Stimulated activated CD4-positive, alpha-beta T cell treated with anti-CD3 and anti-CD28 coated beads, Interleukin-2, amount 100 ng/mL, for 4 hours (primary cell): ENCODE data around the gene GRAMD4.

ENCODE experiments used
- DNase-seq: peaks from one replicate; pipeline ENCODE4 v3.0.0-alpha.2; 2020; ENCODE audit warnings: low read depth

Gene GRAMD4

DNA sequence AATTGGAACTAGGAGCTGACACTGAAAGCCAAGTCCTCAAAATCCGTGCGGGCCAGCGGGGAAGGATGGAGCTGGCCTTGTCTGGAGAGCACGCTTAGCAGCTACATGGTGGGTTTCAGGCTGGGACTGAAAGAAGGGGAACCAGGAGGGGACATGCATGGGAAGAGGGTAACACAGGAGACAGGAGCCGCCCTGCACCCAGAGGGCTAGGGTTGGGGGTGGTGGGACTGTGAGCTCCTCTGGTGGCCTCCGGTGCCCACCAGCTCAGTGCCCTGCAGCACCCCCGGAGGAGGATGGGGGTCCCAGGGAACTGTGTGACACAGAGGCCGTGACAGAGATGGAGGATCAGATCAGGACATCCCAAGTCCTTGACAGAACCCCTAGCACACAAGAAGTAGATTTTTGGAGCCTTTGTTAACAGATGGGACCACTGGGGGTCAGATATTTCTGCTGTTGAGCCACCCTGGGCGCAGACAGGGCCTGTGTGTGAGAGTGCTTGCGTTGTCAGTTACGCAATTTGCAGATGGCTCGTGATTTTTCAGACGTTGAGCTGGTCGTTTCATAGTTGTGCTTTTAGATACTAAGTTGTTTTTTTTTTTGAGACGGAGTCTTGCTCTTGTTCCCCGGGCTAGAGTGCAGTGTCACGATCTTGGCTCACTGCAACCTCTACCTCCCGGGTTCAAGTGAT is 21.3 kb upstream of the GRAMD4 start:
- no peak for DNase-seq

DNA sequence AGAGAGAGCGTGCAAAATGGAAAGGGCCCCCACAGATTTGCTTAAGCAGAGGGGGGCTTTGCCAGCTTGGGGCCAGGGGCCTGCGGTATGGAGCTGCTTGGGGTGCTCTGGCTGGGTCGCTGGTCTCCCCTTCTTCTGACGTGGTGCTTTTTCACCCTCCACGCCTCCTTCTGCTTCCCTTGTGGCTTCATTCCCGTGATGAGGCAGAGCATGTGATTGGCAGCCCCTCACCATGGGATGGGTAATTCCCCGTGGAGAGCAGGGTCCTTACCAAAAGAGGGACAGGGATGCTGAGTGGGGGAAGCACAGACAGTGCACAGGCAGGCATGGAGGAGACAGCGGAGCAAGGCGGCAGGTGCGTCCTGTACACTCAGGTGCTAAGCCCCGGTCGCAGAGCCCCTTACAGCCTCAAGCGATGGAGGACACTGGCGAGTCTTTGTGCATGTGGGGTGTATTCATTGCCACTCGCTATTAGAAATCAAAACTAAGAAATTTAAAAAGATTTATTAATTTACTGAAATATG is 19.9 kb upstream of the GRAMD4 start:
- no peak for DNase-seq

DNA sequence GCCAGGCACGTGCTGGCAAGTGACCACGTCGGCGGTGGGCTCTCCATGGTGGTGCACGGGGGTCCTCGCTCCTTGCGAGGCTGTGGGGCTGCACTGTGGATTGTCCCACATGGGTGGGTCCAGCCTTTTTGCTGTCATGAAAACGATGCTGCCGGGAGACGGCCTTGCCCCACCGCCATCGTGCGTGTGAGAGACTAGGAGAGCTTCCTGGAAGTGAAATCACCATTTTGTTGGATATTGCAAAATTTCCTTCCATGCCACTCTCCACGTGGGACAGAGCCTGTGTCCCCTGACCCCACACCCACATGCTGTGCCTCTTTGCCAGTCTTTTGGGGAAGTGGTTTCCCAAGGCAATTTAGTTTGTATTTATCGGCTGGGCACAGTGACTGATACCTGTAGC is 18.2 kb upstream of the GRAMD4 start:
- no peak for DNase-seq

GRCh38 chr22:46604306-46604690 is 15.9 kb upstream of the GRAMD4 start:
- DNase-seq = no peak

GRCh38 chr22:46605117-46605516 is 15.1 kb upstream of the GRAMD4 start:
- no peak for DNase-seq

DNA sequence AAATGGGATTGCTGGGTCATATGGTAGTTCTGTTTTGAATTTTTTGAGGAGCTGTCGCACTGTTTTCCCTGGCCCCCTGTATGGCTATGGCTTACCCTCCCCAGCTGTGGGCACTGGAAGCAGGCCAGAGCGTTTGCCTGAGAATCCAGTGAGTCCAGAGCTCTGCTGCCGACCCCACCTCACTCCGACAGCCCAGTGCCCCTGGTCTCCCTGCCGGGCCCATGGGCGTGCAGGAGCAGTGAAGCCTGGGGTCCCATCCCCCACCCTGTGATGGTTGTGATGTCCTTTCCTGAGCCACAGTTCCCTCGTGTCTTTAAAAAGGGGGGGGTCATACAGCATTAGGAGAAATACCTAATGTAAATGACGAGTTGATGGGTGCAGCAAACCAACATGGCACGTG is 13.3 kb upstream of the GRAMD4 start:
- DNase-seq = no peak

DNA sequence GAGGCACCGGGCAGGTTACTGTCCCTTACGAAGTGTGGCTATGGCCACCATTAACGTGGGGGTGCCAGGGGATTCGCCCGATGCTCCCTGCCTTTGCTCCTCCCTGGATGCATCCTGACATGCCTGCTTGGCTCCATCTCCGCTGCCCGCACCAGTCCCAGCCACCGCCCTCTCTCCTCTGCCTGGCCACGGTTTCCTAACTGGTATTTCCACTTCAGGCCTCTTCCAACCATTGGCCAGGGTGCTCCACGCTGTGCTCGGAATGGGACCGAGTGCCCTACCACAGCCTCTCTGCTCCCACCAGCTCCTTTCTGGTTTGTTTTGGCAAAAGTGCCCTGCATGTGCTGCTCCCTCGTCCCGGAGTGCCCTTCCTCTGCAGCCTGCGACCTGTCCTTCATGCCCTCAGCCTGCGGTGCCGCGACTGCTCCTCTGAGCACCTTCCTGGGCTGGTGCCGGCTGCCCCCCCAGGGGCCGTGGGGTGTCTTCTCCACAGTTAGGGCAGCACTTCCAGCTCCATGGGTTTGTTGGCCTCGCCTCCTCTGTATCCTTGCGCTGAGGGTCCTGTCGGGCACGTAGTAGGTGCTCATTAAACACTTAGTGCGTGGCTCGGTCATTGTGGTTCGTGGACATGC is 12.6 kb upstream of the GRAMD4 start:
- DNase-seq = no peak

DNA sequence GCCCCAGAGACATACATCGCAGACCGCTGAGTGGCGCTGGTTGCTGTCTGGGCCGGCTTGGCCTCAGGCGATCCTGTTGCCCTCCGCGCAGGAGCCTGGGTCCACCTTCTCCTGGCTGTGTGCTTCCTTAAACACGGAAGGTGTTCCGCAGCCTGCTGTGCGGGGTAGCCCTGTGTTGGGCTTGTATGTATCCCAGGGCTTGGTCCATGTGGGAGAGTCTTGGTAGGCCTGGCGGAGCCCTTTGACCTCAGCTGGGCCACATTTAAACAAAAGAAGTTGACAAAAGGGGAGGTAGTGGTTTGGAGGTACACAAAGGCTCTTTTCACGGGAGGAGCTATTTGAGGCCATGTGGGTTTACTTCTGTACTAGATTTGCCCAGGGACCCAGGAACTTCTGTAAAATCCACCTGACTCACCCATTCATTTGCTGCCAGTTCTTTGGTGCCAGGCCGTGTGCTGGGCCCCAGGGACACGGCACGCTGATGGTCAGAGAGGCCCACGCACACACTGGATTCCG is 11.0 kb upstream of the GRAMD4 start:
- no peak for DNase-seq

GRCh38 chr22:46609724-46610201 is 10.4 kb upstream of the GRAMD4 start:
- no peak for DNase-seq

- no peak for DNase-seq
These were observed 9.8 kb upstream of the GRAMD4 start for GRCh38 chr22:46610356-46610755.

DNA sequence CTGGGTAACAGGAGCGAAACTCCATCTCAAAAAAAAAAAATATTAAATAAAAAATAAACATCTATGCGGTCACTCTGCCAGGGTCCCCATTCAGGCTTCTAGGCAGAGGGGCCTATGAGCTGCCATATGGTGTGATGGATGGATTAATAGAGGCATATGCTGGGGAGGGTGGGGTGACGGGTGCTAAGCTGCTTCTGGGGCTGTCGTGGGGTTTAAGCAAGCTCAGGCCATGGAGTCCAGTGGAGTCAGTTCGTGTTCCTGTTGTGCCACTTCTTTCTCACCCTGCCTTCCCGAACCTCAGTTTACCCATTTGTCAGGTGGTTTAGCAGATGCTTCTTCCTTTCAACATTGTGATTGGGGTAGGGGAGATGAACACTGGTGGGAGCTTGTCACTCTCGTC is 9.0 kb upstream of the GRAMD4 start:
- no peak for DNase-seq

DNA sequence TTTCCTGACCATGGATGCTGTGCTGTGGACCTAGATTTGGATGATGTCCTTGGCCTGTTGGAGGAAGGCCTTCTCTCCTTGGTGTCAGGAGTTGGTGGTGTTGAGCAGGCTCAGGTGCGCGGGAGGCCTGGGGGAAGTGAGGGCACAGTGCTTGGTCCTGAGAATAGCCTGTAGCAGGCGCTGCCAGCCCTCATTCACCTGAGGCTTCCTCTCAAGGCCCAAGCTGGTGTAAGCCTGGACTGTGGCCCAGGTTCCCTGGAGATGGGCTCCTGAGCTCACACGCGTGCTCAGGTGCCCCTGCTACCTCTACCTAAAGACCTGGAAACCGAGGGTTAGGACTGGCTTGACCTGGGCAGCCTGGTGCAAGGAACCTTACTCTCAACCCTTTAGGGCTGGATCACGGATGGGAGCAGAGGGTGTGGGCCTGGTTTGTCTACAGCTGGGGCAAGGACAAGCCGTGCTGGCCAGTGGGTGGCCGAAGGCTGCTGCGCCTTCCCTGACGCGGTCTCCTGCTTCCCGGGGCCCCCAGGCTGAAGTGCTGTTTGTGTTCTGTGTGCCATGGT is 7.8 kb upstream of the GRAMD4 start:
- DNase-seq = no peak

- peak; percentile 12 for DNase-seq
These were observed 7.1 kb upstream of the GRAMD4 start for GRCh38 chr22:46612904-46613605.

- DNase-seq = no peak
These were observed 6.6 kb upstream of the GRAMD4 start for GRCh38 chr22:46613606-46614021.

GRCh38 chr22:46614025-46614931 is 5.9 kb upstream of the GRAMD4 start:
- DNase-seq = peak; percentile 53

DNA sequence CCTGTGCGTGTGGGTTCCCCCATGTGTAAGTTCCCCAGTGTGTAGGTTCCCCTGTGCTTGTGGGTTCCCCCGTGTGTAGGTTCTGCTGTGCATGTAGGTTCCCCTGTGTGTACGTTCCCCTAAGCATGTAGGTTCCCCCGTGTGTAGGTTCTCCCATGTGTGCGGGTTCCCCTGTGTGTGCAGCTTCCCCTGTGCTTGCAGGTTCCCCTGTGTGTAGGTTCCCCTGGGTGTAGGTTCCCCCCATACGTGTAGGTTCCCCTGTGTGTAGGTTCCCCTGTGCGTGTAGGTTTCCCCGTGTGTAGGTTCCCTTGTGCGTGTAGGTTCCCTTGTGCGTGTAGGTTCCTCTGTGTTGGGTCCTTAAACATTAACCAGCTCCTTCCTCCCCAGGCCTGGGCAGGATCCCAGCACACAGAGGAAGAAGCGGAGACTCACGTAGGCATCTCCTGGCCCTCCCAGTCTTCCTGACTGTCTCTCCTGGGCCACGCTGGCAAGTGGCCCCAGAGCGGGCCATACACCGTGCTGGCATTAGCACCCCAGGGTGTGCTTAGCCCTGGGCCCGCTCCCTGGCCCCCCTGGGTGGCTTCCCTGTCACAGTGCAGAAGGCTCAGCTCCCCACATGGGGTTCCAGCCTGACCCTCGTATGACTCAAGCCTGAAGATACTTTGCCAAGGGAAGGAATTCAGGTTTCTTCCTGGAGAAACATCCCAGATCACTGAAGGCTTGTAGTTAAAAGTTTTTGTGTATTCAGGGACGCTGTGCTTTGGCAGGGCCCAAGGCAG is 2.8 kb upstream of the GRAMD4 start:
- DNase-seq = no peak

DNA sequence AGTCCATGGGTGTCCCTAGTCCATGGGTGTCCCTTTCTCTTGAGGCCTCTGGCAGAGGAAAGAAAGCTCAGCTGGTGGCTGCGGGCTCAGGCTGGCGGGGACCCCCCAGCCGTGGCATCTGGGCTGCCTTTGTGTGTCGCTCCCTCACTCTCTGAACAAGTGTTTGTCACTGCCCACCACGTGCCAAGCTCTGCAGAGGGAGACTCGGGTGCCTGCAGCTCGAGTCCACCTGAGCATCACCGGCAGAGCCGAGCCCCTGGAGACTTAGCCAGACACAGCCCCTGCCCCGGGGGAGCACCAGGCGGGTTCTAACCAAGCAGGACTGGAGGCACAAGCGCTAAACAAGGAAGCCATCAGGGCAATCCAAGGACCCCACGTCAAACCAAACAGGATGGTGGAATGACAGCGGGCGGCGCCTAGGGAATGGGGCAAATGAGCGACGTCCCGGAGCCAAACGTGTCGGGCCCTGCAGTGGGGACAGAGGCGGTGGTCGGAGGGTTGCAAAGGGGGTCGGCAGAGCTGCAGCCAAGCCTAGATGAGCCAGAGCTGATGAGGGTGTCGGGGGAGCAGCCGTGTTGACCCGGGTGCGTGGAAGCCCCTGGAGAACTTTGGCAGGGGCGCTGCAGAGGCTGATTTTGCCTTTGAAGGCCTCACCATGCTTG is 2.1 kb upstream of the GRAMD4 start:
- DNase-seq = no peak

DNA sequence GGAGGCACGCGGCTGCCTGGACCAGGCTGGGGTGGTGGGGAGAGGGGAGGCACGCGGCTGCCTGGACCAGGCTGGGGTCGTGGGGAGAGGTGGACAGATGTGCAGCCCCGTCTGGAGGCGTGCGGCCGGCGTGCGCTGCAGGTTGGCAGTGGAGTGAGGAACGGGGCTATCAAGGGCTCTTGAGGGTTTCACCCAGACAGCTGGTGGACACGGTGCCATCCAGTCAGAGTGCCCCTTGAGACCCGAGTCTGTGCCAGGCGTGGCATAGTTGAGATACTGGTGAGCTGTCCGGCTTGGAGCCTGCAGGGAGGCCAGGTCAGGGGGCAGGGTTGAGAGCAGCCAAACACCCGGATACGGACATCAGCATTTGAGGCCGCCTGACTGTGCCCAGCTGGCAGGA is 1.5 kb upstream of the GRAMD4 start:
- no peak for DNase-seq

GRCh38 chr22:46619240-46619829 is 851 bp upstream of the GRAMD4 start:
- no peak for DNase-seq
